ENCODE data around the gene CAPN10. TPM values are rescaled to one million over a fixed set of nuclear protein-coding genes. Genes with fewer than 3 reads are reported as not detected.

Gene CAPN10
- total and polyA plus RNA-seq, 2 experiments from 2014 or later, result 10.0 to 29.5 TPM

DNA sequence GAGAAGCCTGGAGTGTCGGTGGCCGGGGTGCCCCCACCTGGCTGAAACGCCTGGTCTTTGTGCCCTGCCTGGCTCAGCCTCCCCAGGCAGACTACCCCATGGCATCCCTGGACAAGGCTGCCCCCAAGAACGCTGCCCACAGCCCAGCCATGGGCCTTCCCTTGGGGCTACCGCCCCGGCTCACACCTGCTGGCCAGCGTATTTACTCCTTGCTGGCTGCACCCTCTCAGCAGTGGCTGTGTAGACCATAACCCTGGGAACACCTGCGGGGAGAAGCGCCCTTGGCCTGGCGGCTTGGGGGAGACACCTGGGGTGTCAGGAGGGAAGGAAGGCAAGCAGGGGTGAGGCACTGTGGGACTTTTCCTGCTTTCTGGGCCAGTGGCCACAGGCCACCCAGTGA lies 17.3 kb downstream of the CAPN10 start:
- Histone ChIP-seq H3F3A (ENCODE audit: insufficient read depth) (no peaks in the 10 kb centered on the region), H3K9me3 (ENCODE audit: low read depth) (no peaks in the 10 kb centered on the region), H3K4me2 (ENCODE audit: unreplicated experiment) (no peak overlapping the region), H3K9ac (no peak overlapping the region), H2AFZ (no peak overlapping the region), H3K27me3 (replicated peaks; ENCODE audit: insufficient read depth) (no peaks in the 10 kb centered on the region), H3K4me1 (ENCODE audit: insufficient read depth) (no peaks in the 10 kb centered on the region), H3K36me3 (ENCODE audit: low read depth) (no peaks in the 10 kb centered on the region), H3K4me3 (no peak overlapping the region), H3K9me2 (ENCODE audit: insufficient read depth) (no peaks in the 10 kb centered on the region), H3K27ac (no peak overlapping the region), H4K20me1 (ENCODE audit: insufficient read depth) (no peaks in the 10 kb centered on the region), H3K79me2 (ENCODE audit: insufficient read depth) (no peaks in the 10 kb centered on the region)
- no peak for DNase-seq
- TF ChIP-seq EZH2 (IDR thresholded peaks at IDR 0.05; ENCODE audit: insufficient read depth, poor library complexity, severe bottlenecking), result no peak
- TF ChIP-seq EZH2phosphoT487 (IDR thresholded peaks at IDR 0.05; ENCODE audit: insufficient read depth, low read depth), result no peak
- in situ Hi-C loops (cut with MboI), result no loop called here
- WGBS, 2 experiments (ENCODE audit: low coverage in 1 of 2, low lambda C conversion rate in 2 of 2, missing lambda C conversion rate in 2 of 2), result 76 to 84% methylated on average over 9 of the region's 10 CpGs

GRCh38 chr2:240604291-240604938 lies 17.9 kb downstream of the CAPN10 start:
- H3K36me3 ChIP-seq (ENCODE audit: low read depth), result no peaks in the 10 kb centered on the region
- H3K27ac ChIP-seq, result no peak overlapping the region
- H3K9ac ChIP-seq, result no peak overlapping the region
- H3K79me2 ChIP-seq (ENCODE audit: insufficient read depth), result no peaks in the 10 kb centered on the region
- H3K9me2 ChIP-seq (ENCODE audit: insufficient read depth), result no peaks in the 10 kb centered on the region
- H3K9me3 ChIP-seq (ENCODE audit: low read depth), result no peaks in the 10 kb centered on the region
- H3K4me1 ChIP-seq (ENCODE audit: insufficient read depth), result no peaks in the 10 kb centered on the region
- WGBS, 2 experiments (ENCODE audit: low coverage in 1 of 2, low lambda C conversion rate in 2 of 2, missing lambda C conversion rate in 2 of 2), result 43 to 45% methylated on average over 10 to 11 of the region's 11 CpGs
- no peaks in the 10 kb centered on the region for H3K27me3 ChIP-seq (replicated peaks; ENCODE audit: insufficient read depth)
- TF ChIP-seq EZH2phosphoT487 (IDR thresholded peaks at IDR 0.05; ENCODE audit: insufficient read depth, low read depth), result no peak
- TF ChIP-seq EZH2 (IDR thresholded peaks at IDR 0.05; ENCODE audit: insufficient read depth, poor library complexity, severe bottlenecking), result no peak
- H2AFZ ChIP-seq, result no peak overlapping the region
- no peaks in the 10 kb centered on the region for H3F3A ChIP-seq (ENCODE audit: insufficient read depth)
- H3K4me3 ChIP-seq, result no peak overlapping the region
- no peak overlapping the region for H3K4me2 ChIP-seq (ENCODE audit: unreplicated experiment)
- in situ Hi-C loops (cut with MboI), result no loop called here
- peak; percentile 52 for DNase-seq
- H4K20me1 ChIP-seq (ENCODE audit: insufficient read depth), result no peaks in the 10 kb centered on the region

DNA sequence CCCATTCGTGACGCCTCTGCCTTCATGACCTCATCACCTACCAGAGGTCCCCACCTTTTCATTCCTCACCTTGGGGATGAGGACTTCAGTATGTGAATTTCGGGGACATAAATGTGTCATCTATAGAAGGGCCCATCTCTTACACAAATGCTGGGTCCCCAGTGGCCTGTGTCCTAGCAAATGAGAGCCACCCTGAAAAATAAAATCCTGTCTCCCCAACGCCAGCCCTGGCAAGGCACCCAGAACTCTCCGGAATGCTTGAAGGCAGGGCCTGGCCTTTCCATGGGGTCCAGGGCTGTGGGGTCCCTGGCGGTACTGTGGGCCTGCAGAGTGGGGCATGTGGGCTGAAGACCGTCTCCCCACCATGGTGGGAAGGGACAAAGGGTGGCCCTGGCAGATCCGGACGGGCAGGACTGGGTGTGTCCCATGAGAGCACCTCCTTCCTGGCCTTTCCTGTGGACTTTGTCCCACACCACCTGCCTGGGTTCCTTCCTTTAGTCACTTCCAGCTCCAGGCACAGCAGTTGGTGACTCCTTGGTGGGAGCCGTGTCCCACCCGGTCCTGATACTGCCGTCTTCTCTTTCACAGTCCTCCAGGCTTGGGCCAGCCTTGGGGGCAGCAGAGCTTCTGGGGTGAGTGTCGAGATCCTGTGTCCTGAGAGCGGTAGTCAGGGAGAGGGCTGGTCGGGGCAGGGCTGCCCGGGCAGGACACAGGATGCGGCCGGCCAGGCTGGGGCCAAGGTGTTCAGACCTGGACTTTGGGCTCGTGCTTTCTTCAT lies 18.6 kb downstream of the CAPN10 start:
- in situ Hi-C loops (cut with MboI), result no loop called here
- Histone ChIP-seq H3K79me2 (ENCODE audit: insufficient read depth) (no peaks in the 10 kb centered on the region), H3K9me2 (ENCODE audit: insufficient read depth) (no peaks in the 10 kb centered on the region), H2AFZ (no peak overlapping the region), H3F3A (ENCODE audit: insufficient read depth) (no peaks in the 10 kb centered on the region), H3K27me3 (replicated peaks; ENCODE audit: insufficient read depth) (no peaks in the 10 kb centered on the region), H3K9ac (no peak overlapping the region), H3K4me3 (no peak overlapping the region), H3K27ac (no peak overlapping the region), H3K36me3 (ENCODE audit: low read depth) (no peaks in the 10 kb centered on the region), H3K9me3 (ENCODE audit: low read depth) (no peaks in the 10 kb centered on the region), H3K4me2 (ENCODE audit: unreplicated experiment) (no peak overlapping the region), H3K4me1 (ENCODE audit: insufficient read depth) (no peaks in the 10 kb centered on the region), H4K20me1 (ENCODE audit: insufficient read depth) (no peaks in the 10 kb centered on the region)
- TF ChIP-seq EZH2phosphoT487 (IDR thresholded peaks at IDR 0.05; ENCODE audit: insufficient read depth, low read depth), result no peak
- TF ChIP-seq EZH2 (IDR thresholded peaks at IDR 0.05; ENCODE audit: insufficient read depth, poor library complexity, severe bottlenecking), result no peak
- WGBS, 2 experiments (ENCODE audit: low coverage in 1 of 2, low lambda C conversion rate in 2 of 2, missing lambda C conversion rate in 2 of 2), result 83 to 85% methylated on average over 19 of the region's 19 CpGs
- DNase-seq, result no peak

GRCh38 chr2:240605867-240606743 lies 19.6 kb downstream of the CAPN10 start:
- Histone ChIP-seq H3K4me2 (ENCODE audit: unreplicated experiment) (no peak overlapping the region), H3K9me3 (ENCODE audit: low read depth) (no peaks in the 10 kb centered on the region), H4K20me1 (ENCODE audit: insufficient read depth) (no peaks in the 10 kb centered on the region), H3K27me3 (replicated peaks; ENCODE audit: insufficient read depth) (no peaks in the 10 kb centered on the region), H3K27ac (no peak overlapping the region), H3K9me2 (ENCODE audit: insufficient read depth) (no peaks in the 10 kb centered on the region), H3K9ac (no peak overlapping the region), H2AFZ (no peak overlapping the region), H3F3A (ENCODE audit: insufficient read depth) (no peaks in the 10 kb centered on the region), H3K4me3 (no peak overlapping the region), H3K79me2 (ENCODE audit: insufficient read depth) (no peaks in the 10 kb centered on the region), H3K36me3 (ENCODE audit: low read depth) (no peaks in the 10 kb centered on the region), H3K4me1 (ENCODE audit: insufficient read depth) (no peaks in the 10 kb centered on the region)
- no peak for DNase-seq
- 75 to 79% methylated on average over 12 of the region's 12 CpGs for WGBS, 2 experiments (ENCODE audit: low coverage in 1 of 2, low lambda C conversion rate in 2 of 2, missing lambda C conversion rate in 2 of 2)
- in situ Hi-C loops (cut with MboI), result no loop called here
- TF ChIP-seq EZH2 (IDR thresholded peaks at IDR 0.05; ENCODE audit: insufficient read depth, poor library complexity, severe bottlenecking) (no peak), EZH2phosphoT487 (IDR thresholded peaks at IDR 0.05; ENCODE audit: insufficient read depth, low read depth) (no peak)

Measured in GM23248 (cell line).